NCI-H2196 treated with DMSO at 0.1 percent for 48 hours (cell line): ENCODE results near the gene RASAL2.
"Not testable (repeated sequence)": the region's sequence is repeated elsewhere in the genome, so short reads cannot be mapped to it uniquely, and the experiment has no call there.

Experiments used
- DNase-seq: peaks from one replicate; lab custom pipeline; 2025; ENCODE audit not compliant: unreplicated experiment; lab: John Stamatoyannopoulos, UW

RASAL2 gene

GRCh38 chr1:178109348-178110143, 15.6 kb downstream of the RASAL2 start:
- no peak for DNase-seq

GRCh38 chr1:178115260-178115659, 21.4 kb downstream of the RASAL2 start:
- DNase-seq = no peak

- no peak for DNase-seq
Measured at GRCh38 chr1:178118524-178118923, 24.6 kb downstream of the RASAL2 start.

DNA sequence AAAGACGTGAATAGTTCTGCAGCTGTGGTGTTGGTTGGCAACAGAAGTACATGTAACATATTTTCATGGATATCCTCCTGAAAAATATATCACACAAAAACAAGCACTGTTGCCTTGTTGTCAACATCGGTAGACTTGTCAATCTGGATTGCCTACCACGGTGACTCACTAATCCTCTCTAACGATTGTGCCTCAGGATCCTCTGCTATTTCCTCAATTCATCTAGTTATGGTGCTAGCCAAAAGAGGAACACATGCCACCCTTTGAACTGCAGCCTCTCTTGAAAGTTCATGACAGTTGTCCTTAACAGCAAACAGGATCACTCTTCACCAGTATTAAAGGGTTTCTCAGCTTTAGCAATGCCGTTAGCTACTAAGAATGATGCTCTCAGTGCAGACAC, 25.7 kb downstream of the RASAL2 start:
- no peak for DNase-seq

DNA sequence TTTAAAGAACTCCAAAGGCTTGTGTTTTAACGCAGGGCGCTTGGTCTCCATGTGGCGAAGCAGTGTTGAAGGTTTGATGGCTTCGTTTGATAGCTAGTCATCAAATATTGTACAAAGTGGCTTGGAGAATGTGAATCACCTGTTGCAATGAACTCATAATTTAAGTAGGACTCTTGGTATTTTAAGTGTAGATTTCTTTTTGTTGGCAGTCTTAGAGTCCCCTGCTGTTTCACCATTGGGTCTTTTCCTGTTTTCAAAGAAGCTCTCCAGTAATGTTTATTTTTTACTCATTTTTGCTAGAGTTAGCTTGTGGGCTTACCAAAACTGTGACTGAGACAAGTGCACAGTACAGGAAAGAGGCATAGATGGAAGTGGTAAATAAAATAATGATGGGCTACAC, 26.2 kb downstream of the RASAL2 start:
- DNase-seq = no peak

- DNase-seq = not testable (repeated sequence)
Measured at GRCh38 chr1:178120520-178121052, 26.7 kb downstream of the RASAL2 start.

DNA sequence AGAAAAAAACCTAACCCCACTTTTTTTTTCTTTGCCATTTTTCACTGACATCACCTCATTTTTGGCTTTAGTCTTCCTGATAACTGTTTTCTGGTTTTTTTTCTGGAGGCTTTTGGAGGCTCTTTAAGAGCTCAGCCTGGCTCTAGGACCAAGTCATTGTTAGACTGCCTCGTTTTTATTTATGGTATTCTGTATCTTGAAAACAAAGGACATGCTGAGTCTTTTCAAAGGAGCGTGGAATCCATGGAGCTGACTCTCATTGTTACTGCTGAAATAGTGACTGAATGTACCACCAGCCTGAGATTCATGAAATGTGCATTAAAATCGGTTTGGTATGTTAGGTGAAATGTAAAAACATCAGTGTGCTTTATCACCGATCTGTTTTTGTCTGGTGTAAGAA, 28.0 kb downstream of the RASAL2 start:
- no peak for DNase-seq

GRCh38 chr1:178122283-178122682, 28.4 kb downstream of the RASAL2 start:
- no peak for DNase-seq

DNA sequence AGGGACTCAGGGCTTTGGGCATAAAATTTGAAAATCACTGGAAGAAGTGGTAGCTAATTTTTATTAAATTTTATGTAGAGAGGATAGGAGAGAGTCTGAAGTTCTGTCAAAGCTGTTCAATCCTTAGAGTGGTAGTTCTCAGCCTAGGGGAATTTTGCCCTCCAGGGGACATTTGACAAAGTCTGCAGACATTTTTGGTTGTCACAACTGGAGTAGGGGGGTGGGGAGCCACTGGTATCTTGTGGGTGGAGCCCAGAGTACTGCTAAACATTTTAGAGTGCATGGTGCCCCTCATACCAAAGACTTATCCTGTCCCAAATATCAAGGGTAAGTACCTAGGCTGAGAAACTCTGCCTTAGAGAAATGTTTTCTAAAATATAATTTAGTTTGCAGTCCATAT, 30.2 kb downstream of the RASAL2 start:
- DNase-seq = no peak

GRCh38 chr1:178126261-178126660, 32.4 kb downstream of the RASAL2 start:
- no peak for DNase-seq

GRCh38 chr1:178126741-178127185, 32.9 kb downstream of the RASAL2 start:
- DNase-seq = no peak

DNA sequence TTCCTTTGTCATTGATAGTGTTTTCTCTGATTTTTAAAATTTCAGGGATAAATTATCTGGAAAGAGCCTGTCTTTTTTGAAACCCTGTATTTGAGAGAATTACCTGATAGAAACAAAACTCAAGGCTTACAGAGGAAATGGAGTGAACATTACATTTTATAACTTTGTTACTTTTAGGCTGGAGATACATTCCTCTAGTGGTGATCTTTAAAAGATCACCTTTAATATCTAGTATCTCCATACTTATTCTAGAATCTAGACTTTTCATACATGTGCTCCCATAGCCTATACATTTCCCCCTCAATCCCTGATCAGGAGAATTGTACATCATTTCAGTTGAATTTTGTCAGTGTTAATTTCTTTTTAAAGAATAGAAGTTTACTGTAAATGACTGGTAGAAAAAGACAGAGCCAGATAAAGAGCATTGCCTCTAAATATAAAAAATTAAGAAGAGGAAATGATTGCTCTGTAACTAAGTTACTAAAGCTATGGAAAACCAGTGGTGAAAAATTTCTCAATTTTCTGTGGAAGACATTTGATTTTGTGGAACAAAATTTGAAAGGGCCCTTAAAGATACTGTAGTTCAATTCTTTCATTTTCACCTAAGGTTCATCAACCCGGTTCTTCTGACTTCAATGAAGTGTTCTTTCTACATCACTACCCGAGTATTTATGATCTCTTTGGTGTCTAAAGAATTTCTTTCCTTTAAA, 33.7 kb downstream of the RASAL2 start:
- no peak for DNase-seq

GRCh38 chr1:178133239-178133989, 39.5 kb downstream of the RASAL2 start:
- DNase-seq = no peak

GRCh38 chr1:178134061-178134460, 40.2 kb downstream of the RASAL2 start:
- DNase-seq = no peak

GRCh38 chr1:178137238-178137637, 43.3 kb downstream of the RASAL2 start:
- DNase-seq = no peak

- DNase-seq = no peak
Measured at GRCh38 chr1:178142806-178143205, 48.9 kb downstream of the RASAL2 start.

GRCh38 chr1:178143730-178144690, 50.1 kb downstream of the RASAL2 start:
- no peak for DNase-seq

DNA sequence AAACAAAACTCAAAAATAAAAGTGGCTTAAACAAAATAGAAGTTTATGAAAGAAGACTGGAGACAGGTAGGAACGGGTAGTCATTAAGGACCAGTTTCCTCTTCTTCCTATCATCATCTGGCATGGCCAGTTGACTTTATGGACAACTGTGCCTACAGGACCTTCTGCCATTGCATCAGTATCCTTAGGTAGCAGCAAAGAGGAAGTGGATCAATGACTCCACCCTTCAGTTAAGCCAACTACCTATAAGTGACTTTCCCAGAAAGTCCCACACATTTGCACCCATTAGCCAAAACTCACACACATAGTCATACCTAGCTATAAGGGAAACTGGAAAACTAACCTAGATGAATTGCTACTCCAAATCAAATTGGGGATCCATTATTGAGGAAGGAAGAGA, 51.7 kb downstream of the RASAL2 start:
- no peak for DNase-seq

- DNase-seq = no peak
Measured at GRCh38 chr1:178146436-178146835, 52.5 kb downstream of the RASAL2 start.

GRCh38 chr1:178150610-178151009, 56.7 kb downstream of the RASAL2 start:
- no peak for DNase-seq
